HG03354 (cell line): ENCODE measurements around the gene ZNF568.

Experiments
- ATAC-seq: cut with Tn5 transposase; IDR thresholded peaks from one replicate; pipeline ENCODE4 v1.9.1; 2021; ENCODE audit warnings: mild to moderate bottlenecking; ENCODE audit not compliant: unreplicated experiment, poor library complexity, severe bottlenecking

ZNF568 gene

GRCh38 chr19:36915992-36916830 is at the start of gene ZNF568, which contains the start of gene ZNF829:
TSS of gene ZNF568 (plus strand) at chr19:36916332. CDS start at chr19:36922771, 6,439 bp downstream.
TSS of gene ZNF829 (minus strand) at chr19:36916291. CDS start at chr19:36915167, 1,124 bp downstream.
- peak; percentile 95 for ATAC-seq

- ATAC-seq: no peak
Observed at GRCh38 chr19:36876993-36877938, 38.9 kb upstream of the ZNF568 start.

DNA sequence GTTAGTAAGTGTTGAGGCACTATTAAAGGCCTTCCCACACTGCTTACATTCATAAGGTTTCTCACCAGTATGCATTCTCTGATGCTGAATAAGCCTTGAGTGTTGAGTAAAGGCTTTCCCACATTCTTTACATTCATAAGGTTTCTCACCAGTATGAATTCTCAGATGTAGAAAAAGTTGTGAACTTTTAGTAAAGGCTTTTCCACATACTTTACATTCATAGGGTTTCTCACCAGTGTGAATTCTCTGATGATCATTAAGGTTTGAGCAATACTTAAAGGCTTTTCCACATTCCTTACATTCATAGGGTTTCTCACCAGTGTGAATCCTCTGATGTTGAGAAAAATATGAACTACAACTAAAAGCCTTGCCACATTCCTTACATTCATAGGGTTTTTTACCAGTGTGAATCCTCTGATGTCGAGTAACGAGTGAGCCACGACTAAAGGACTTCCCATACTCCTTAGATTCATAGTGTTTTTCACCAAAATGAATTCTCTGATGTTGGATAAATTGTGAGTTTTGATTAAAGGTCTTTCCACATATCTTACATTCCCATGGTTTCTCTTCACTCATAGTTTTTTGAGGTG is 24.3 kb upstream of the ZNF568 start:
- ATAC-seq: no peak

DNA sequence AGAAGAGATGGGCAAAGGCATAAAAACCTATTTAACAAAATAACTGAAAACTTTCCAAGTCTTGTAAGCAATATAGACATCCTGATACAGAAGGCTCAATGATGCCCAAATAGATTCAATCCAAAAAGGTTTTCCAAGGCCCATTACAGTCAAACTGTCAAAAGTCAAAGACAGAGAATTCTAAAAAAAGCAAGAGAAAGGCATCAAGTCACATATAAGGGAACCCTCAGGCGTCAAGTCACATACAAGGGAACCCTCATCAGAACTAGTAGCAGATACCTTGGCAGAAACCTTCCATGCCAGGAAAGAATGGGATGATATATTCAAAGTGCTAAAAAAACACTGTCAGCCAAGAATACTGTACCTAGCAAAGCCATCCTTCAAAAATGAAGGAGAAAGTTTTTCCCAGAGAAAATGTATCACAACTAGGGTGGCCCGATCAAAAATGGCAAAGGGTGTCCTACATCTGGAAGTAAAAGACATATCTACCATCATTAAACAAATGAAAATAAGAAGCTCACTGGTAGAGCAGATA is 21.2 kb upstream of the ZNF568 start:
- ATAC-seq: no peak

DNA sequence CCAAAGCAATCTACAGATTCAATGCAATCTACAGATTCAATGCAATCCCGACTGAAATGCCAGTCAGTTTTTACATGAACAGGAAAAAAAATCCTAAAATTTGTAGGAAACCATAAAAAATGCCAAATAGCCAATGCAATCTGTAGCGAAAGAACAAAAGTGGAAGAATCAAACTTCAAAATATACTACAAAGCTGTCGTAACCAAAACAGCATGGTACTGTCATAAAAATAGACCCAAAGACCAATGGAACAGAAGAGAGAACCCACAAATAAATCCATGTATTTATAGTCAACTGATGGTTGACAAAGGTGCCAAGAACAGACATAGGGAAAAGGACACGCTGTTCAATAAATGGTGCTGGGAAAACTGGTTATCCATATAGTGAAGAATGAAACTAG is 17.7 kb upstream of the ZNF568 start:
- ATAC-seq: no peak

DNA sequence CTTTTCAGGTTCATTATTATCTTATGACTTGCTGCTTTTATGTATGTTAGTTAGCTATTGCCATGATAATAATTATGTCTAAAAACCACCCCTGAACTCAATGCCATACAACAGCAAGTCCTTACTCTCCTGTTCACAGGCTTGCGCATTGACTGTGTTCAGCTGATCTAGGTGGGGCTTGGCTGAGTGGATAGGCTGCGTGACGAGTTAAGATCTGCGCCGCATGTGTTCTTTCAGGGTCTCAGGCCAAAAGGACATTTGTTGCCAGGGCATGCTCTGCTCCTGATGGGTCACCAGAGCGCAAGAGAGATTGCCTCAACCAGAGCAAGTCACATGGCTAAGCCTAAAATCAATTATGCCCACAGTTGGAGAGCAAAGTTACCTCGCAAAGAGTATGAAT is 859 bp downstream of the ZNF568 start:
- ATAC-seq: no peak

- no peak for ATAC-seq
Observed at GRCh38 chr19:36918090-36918489, 2.0 kb downstream of the ZNF568 start.

DNA sequence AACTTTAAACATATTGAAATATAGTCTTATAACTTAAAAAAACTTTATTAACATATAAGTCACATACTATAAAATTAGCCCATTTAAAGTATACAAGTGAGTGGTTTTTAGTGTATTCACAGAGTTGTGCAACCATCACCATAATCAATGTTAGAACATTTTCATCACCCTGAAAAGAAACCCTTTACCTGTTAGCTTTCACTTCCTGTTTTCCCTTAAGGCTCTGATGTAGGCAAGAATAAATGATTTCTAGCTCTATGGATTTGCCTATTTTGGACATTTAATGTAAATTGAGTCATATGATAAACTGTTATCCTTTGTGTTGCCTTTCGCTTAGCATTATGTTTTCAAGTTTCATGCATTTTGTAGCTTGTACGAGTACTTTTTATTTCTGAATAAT is 15.6 kb downstream of the ZNF568 start:
- no peak for ATAC-seq

DNA sequence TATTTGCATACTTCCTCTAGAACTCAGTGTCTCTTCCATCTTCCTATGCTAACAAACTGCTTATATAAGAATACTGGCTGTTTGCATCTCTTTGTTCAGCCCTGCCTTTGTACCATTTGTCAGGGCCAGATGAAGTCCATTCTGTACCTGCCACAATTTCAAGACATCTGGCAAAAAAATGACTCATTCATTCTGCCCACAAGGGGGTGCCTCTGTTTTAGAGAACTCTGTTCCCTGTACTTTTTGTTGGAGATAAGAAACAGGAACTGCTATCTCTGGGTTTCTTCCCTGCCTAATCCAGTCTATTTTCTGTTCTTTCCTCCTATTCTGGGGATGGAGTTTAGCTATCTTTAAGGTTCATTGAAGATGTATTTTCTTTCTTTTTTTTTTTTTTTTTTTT is 23.0 kb downstream of the ZNF568 start:
- no peak for ATAC-seq

- no peak for ATAC-seq
Observed at GRCh38 chr19:36950335-36951119, 34.4 kb downstream of the ZNF568 start.

DNA sequence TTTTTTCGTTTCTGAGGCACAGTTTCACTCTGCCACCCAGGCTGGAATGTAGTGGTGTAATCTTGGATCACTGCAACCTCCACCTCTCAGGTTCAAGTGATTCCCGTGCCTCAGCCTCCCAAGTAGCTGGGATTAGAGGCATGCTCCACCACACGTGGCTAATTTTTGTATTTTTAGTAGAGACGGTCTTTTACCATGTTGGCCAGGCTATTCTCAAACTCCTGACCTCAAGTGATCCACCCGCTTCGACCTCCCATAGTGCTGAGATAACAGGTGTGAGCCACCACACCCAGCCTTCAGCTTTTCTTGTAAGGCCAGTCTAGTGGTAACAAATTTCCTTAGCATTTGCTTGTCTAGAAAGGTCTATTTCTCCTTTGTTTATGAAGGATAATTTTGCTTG is 46.2 kb downstream of the ZNF568 start:
- ATAC-seq: no peak

DNA sequence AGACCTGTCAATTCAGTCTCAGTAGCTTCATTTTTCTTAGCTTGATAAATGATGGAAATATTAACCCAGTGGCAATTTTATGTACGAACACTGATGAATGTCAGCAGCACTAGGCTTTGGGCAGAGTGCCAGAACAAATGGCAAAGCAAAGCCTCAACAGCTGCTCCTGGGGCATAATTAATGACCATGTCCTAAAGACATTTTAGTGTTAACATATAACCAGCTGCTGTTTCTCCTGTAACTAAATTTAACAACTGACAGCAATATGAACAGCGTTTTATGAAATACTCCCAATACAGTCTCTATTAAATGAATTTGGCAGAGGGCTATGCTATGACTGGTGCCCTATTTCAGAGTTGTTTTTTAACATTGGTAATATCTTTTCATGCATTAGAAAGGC is 47.1 kb downstream of the ZNF568 start:
- ATAC-seq: no peak

DNA sequence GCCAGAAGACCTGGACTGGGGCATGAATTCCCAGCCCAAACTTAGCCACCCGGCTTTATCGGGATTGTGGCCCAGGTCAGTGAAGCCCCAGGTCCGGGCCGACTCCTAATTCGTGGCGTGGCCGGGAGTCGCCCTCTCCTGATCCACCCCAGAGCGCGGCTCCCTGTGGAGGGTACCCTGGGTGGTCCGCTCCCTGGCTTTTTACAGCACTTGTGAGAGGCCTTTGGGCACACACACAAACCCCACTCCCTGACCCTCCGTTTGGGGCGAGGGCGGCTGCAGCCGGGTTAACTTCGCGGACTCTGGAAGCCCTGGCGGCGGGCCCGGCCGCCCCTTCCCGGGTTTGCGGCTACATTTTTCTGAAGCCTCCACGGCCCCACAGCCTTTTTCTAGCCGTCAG is 56.4 kb downstream of the ZNF568 start:
- peak; percentile 8 for ATAC-seq

- peak; percentile 88 for ATAC-seq
Observed at GRCh38 chr19:36973021-36973843, 57.1 kb downstream of the ZNF568 start.

DNA sequence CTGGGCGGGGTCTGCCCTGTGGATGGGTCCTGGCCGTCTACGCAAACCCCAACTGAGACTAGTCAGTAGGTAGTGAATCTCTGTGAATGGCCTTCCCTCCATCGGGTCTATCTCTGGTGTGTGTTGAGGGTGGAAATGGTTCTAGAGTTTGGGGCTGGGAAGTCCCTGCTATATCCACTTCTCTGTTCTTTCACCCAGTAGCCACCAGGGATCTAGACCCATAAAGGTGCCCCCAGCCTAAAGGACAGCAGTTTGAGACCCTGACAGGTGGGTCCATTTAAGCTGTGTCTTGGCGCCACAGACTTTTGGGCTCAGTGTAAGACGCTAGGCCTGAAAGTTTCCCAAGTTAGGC is 57.7 kb downstream of the ZNF568 start:
- ATAC-seq: no peak

GRCh38 chr19:36986131-36986530 is 70.0 kb downstream of the ZNF568 start:
- ATAC-seq: no peak

DNA sequence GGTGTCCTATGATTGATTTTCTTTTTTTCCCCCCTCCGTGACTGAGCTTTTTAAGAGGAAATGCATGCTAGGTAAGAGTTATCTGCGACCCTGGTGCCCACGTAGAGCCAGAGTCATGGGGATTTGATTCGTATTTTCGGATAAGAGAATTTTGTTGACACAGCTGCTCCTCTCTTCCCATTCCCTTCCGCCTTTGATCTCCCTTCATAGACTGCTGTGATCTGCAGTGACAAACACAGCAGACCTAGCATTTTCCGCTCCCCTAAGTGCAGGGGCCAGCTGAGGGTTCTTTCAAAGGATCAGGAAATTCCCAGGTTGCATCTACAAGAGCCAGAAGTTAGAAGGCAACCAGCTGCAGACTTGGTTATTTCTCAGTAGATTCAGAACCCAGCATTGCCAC is 70.5 kb downstream of the ZNF568 start:
- no peak for ATAC-seq

DNA sequence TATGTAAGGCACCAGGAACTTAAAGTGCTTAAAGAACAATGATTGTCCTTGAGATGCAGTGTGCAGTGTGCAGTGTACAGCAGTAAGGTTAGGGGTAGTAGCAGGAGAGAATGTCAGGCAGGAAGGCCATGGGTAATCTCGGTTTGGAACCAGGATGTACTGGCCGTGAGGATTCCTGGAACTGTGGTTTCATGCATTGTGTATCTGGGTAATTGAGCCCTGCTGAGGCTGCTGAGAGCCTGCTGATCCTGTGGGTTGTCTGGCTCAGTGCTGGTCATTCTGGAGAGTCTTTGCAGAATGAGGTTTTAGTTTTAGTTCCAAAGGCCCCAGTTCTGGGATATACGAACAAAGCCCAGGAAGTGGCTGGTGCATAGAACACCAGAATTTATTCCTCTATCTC is 71.0 kb downstream of the ZNF568 start:
- no peak for ATAC-seq
